Gastroesophageal sphincter (tissue), 3 donors: ENCODE measurements around the gene WDR33.

Experiments used
- CTCF ChIP-seq, 4 experiments: fragments of 200-600 bp in 2 of 4; fragments of 450-650 bp in 2 of 4; sonication (generic) in 1 of 4; IDR thresholded peaks; one replicate each; pipeline ENCODE4 v1.5.1; 2017 to 2019; ENCODE audit warnings: antibody characterized with exemption in 4 of 4, mild to moderate bottlenecking in 2 of 4, moderate library complexity in 2 of 4
- POLR2AphosphoS5 ChIP-seq: sonication (generic); formaldehyde crosslinking; IDR thresholded peaks from one replicate; pipeline ENCODE4 v1.6.1; 2017; ENCODE audit warnings: antibody characterized with exemption

- TF ChIP-seq POLR2AphosphoS5 = no peak
- TF ChIP-seq CTCF (IDR thresholded peaks at IDR 0.05) = no peak
Measured at GRCh38 chr2:127709336-127709735, 101.6 kb downstream of the WDR33 start.
